ENCODE data around the gene COPB2. TPM values are rescaled to one million over a fixed set of nuclear protein-coding genes. Genes with fewer than 3 reads are reported as not detected.
A peak's percentile ranks its signal among the peaks of the same experiment; 100 is the strongest.
"Not testable (repeated sequence)": the region's sequence is repeated elsewhere in the genome, so short reads cannot be mapped to it uniquely, and the experiment has no call there.

Gene COPB2
- total RNA-seq, 5 donors from 2014 or later (not counting 1 experiment from before 2014, with no cell fraction given) = 25.6 to 76.6 (median 68.2) TPM

- no peaks in the 10 kb centered on the region for H3K36me3 Mint-ChIP-seq
- Histone ChIP-seq H3K27me3 (replicated peaks in 1 of 2; ENCODE audit: control insufficient read depth in 2 of 2, extremely low read depth in 1 of 2, insufficient read depth in 2 of 2, low read length in 1 of 2) (no peaks in the 10 kb centered on the region), H3K4me3 (ENCODE audit: control insufficient read depth in 1 of 2, extremely low read depth in 1 of 2, low read length in 1 of 2) (no peak overlapping the region), H3K27ac (ENCODE audit: low read length) (no peak overlapping the region), H3K4me1 (ENCODE audit: control insufficient read depth in 1 of 2, extremely low read depth in 1 of 2, insufficient read depth in 2 of 2, low read length in 2 of 2) (peaks cover 11 to 25% of the 10 kb centered on the region in 2 experiments), H3K9me3 (no peaks in the 10 kb centered on the region), H3K36me3 (ENCODE audit: control insufficient read depth in 2 of 2, extremely low read depth in 1 of 2, insufficient read depth in 1 of 2, low read length in 1 of 2) (peaks cover 0 to 2% of the 10 kb centered on the region in 2 donors)
- POLR2A ChIA-PET = interaction anchor here (0.6 to 0.7 kb wide), 3 partner anchors 297 to 1850 kb away, joined by 5 to 7 read pairs (median 6); no protein-coding TSS in a partner anchor
- no CpG with 5 or more reads among the region's 10 CpGs for WGBS (ENCODE audit: insufficient coverage)
- H3K9me3 Mint-ChIP-seq = no peaks in the 10 kb centered on the region
- H3K27me3 Mint-ChIP-seq = no peaks in the 10 kb centered on the region
- DNase-seq = no peak
- H3K4me3 Mint-ChIP-seq = peak overlapping the region; percentile 70 to 99 (median 91)
- H3K4me1 Mint-ChIP-seq = peaks cover 52 to 64% (median 63%) of the 10 kb centered on the region in 3 donors
- CTCF ChIA-PET = interaction anchor here in 1 of 2 donors (0.7 kb wide), 2 partner anchors 15 to 1043 kb away, joined by 3 to 4 read pairs; no protein-coding TSS in a partner anchor
- H3K27ac Mint-ChIP-seq = no peak overlapping the region
- no peak for ATAC-seq (replicated peaks in 1 of 4)
Measured at GRCh38 chr3:139388077-139388476, 1.4 kb downstream of the COPB2 start.

GRCh38 chr3:139382291-139382690 lies 7.2 kb downstream of the COPB2 start:
- H3K4me1 ChIP-seq (ENCODE audit: control insufficient read depth in 1 of 2, extremely low read depth in 1 of 2, insufficient read depth in 2 of 2, low read length in 2 of 2); H3K27me3 ChIP-seq (replicated peaks in 1 of 2; ENCODE audit: control insufficient read depth in 2 of 2, extremely low read depth in 1 of 2, insufficient read depth in 2 of 2, low read length in 1 of 2); H3K27me3 Mint-ChIP-seq; H3K9me3 Mint-ChIP-seq; DNase-seq; H3K9me3 ChIP-seq; CTCF ChIA-PET; H3K4me3 ChIP-seq (ENCODE audit: control insufficient read depth in 1 of 2, extremely low read depth in 1 of 2, low read length in 1 of 2); H3K4me3 Mint-ChIP-seq; H3K27ac ChIP-seq (ENCODE audit: low read length); POLR2A ChIA-PET; ATAC-seq (replicated peaks in 1 of 4): not testable (repeated sequence)
- peaks cover 40 to 62% (median 58%) of the 10 kb centered on the region in 3 donors for H3K4me1 Mint-ChIP-seq
- peak overlapping the region in 1 of 2 donors; percentile 6 for H3K27ac Mint-ChIP-seq
- WGBS (ENCODE audit: insufficient coverage) = no CpG with 5 or more reads among the region's 2 CpGs
- peaks cover 0 to 47% of the 10 kb centered on the region in 2 donors for H3K36me3 ChIP-seq (ENCODE audit: control insufficient read depth in 2 of 2, extremely low read depth in 1 of 2, insufficient read depth in 1 of 2, low read length in 1 of 2)
- peaks cover 42% of the 10 kb centered on the region for H3K36me3 Mint-ChIP-seq

- no peaks in the 10 kb centered on the region for H3K9me3 Mint-ChIP-seq
- no peaks in the 10 kb centered on the region for H3K9me3 ChIP-seq
- ChIA-PET CTCF (no interaction called here), POLR2A (interaction anchor here in 1 of 2 donors (0.5 kb wide), 1 partner anchor 12 kb away, joined by 4 read pairs; no protein-coding TSS in a partner anchor)
- no CpG with 5 or more reads among the region's 4 CpGs for WGBS (ENCODE audit: insufficient coverage)
- peaks cover 0 to 59% of the 10 kb centered on the region in 2 donors for H3K36me3 ChIP-seq (ENCODE audit: control insufficient read depth in 2 of 2, extremely low read depth in 1 of 2, insufficient read depth in 1 of 2, low read length in 1 of 2)
- no peak overlapping the region for H3K27ac ChIP-seq (ENCODE audit: low read length)
- H3K27ac Mint-ChIP-seq = no peak overlapping the region
- DNase-seq = no peak
- no peak overlapping the region for H3K4me3 Mint-ChIP-seq
- H3K4me1 Mint-ChIP-seq = peaks cover 23 to 51% (median 48%) of the 10 kb centered on the region in 3 donors
- H3K36me3 Mint-ChIP-seq = peaks cover 46% of the 10 kb centered on the region
- no peak for ATAC-seq (replicated peaks in 1 of 4)
- H3K27me3 Mint-ChIP-seq = no peaks in the 10 kb centered on the region
- no peaks in the 10 kb centered on the region for H3K4me1 ChIP-seq (ENCODE audit: control insufficient read depth in 1 of 2, extremely low read depth in 1 of 2, insufficient read depth in 2 of 2, low read length in 2 of 2)
- no peak overlapping the region for H3K4me3 ChIP-seq (ENCODE audit: control insufficient read depth in 1 of 2, extremely low read depth in 1 of 2, low read length in 1 of 2)
- H3K27me3 ChIP-seq (replicated peaks in 1 of 2; ENCODE audit: control insufficient read depth in 2 of 2, extremely low read depth in 1 of 2, insufficient read depth in 2 of 2, low read length in 1 of 2) = no peaks in the 10 kb centered on the region
Measured at GRCh38 chr3:139380575-139380974, 8.9 kb downstream of the COPB2 start.

- ChIA-PET POLR2A (no interaction called here), CTCF (interaction anchor here in 1 of 2 donors (0.7 kb wide), 1 partner anchor 976 kb away, joined by 3 read pairs; no protein-coding TSS in a partner anchor)
- DNase-seq = no peak
- H3K27ac ChIP-seq (ENCODE audit: low read length) = no peak overlapping the region
- Mint-ChIP-seq H3K27me3 (no peaks in the 10 kb centered on the region), H3K4me3 (no peak overlapping the region), H3K36me3 (peaks cover 61% of the 10 kb centered on the region), H3K4me1 (peaks cover 21 to 36% (median 34%) of the 10 kb centered on the region in 3 donors), H3K9me3 (no peaks in the 10 kb centered on the region), H3K27ac (no peak overlapping the region)
- no CpG with 5 or more reads among the region's 3 CpGs for WGBS (ENCODE audit: insufficient coverage)
- no peaks in the 10 kb centered on the region for H3K4me1 ChIP-seq (ENCODE audit: control insufficient read depth in 1 of 2, extremely low read depth in 1 of 2, insufficient read depth in 2 of 2, low read length in 2 of 2)
- peaks cover 11 to 70% of the 10 kb centered on the region in 2 donors for H3K36me3 ChIP-seq (ENCODE audit: control insufficient read depth in 2 of 2, extremely low read depth in 1 of 2, insufficient read depth in 1 of 2, low read length in 1 of 2)
- H3K4me3 ChIP-seq (ENCODE audit: control insufficient read depth in 1 of 2, extremely low read depth in 1 of 2, low read length in 1 of 2) = no peak overlapping the region
- H3K9me3 ChIP-seq = no peaks in the 10 kb centered on the region
- ATAC-seq (replicated peaks in 1 of 4) = no peak
- no peaks in the 10 kb centered on the region for H3K27me3 ChIP-seq (replicated peaks in 1 of 2; ENCODE audit: control insufficient read depth in 2 of 2, extremely low read depth in 1 of 2, insufficient read depth in 2 of 2, low read length in 1 of 2)
Measured at GRCh38 chr3:139378587-139379241, 10.7 kb downstream of the COPB2 start.

- Histone ChIP-seq H3K4me3 (ENCODE audit: control insufficient read depth in 1 of 2, extremely low read depth in 1 of 2, low read length in 1 of 2) (no peak overlapping the region), H3K27me3 (replicated peaks in 1 of 2; ENCODE audit: control insufficient read depth in 2 of 2, extremely low read depth in 1 of 2, insufficient read depth in 2 of 2, low read length in 1 of 2) (no peaks in the 10 kb centered on the region), H3K9me3 (no peaks in the 10 kb centered on the region), H3K4me1 (ENCODE audit: control insufficient read depth in 1 of 2, extremely low read depth in 1 of 2, insufficient read depth in 2 of 2, low read length in 2 of 2) (no peaks in the 10 kb centered on the region), H3K36me3 (ENCODE audit: control insufficient read depth in 2 of 2, extremely low read depth in 1 of 2, insufficient read depth in 1 of 2, low read length in 1 of 2) (peaks cover 12 to 80% of the 10 kb centered on the region in 2 donors), H3K27ac (ENCODE audit: low read length) (no peak overlapping the region)
- ATAC-seq (replicated peaks in 1 of 4) = no peak
- no CpG with 5 or more reads among the region's 3 CpGs for WGBS (ENCODE audit: insufficient coverage)
- Mint-ChIP-seq H3K4me3 (no peak overlapping the region), H3K27me3 (no peaks in the 10 kb centered on the region), H3K4me1 (peaks cover 21 to 31% (median 29%) of the 10 kb centered on the region in 3 donors), H3K9me3 (no peaks in the 10 kb centered on the region), H3K36me3 (peaks cover 69% of the 10 kb centered on the region), H3K27ac (peak overlapping the region; percentile 30 to 36)
- ChIA-PET CTCF (no interaction called here), POLR2A (no interaction called here)
- DNase-seq = no peak
Measured at GRCh38 chr3:139377378-139377777, 12.1 kb downstream of the COPB2 start.

GRCh38 chr3:139374099-139374498 lies 15.3 kb downstream of the COPB2 start:
- no peak overlapping the region for H3K4me3 ChIP-seq (ENCODE audit: control insufficient read depth in 1 of 2, extremely low read depth in 1 of 2, low read length in 1 of 2)
- H3K27ac ChIP-seq (ENCODE audit: low read length) = no peak overlapping the region
- no peaks in the 10 kb centered on the region for H3K4me1 ChIP-seq (ENCODE audit: control insufficient read depth in 1 of 2, extremely low read depth in 1 of 2, insufficient read depth in 2 of 2, low read length in 2 of 2)
- CTCF ChIA-PET = no interaction called here
- H3K9me3 ChIP-seq = no peaks in the 10 kb centered on the region
- peaks cover 21 to 87% of the 10 kb centered on the region in 2 donors for H3K36me3 ChIP-seq (ENCODE audit: control insufficient read depth in 2 of 2, extremely low read depth in 1 of 2, insufficient read depth in 1 of 2, low read length in 1 of 2)
- ATAC-seq (replicated peaks in 1 of 4) (no peak), DNase-seq (no peak)
- Mint-ChIP-seq H3K36me3 (peaks cover 75% of the 10 kb centered on the region), H3K4me3 (no peak overlapping the region), H3K27ac (no peak overlapping the region), H3K27me3 (no peaks in the 10 kb centered on the region), H3K9me3 (no peaks in the 10 kb centered on the region), H3K4me1 (peaks cover 0 to 11% (median 8%) of the 10 kb centered on the region in 3 donors)
- H3K27me3 ChIP-seq (replicated peaks in 1 of 2; ENCODE audit: control insufficient read depth in 2 of 2, extremely low read depth in 1 of 2, insufficient read depth in 2 of 2, low read length in 1 of 2) = no peaks in the 10 kb centered on the region
- no CpG with 5 or more reads among the region's 2 CpGs for WGBS (ENCODE audit: insufficient coverage)
- POLR2A ChIA-PET = no interaction called here

All from T-cell (primary cell).